Glomerular visceral epithelial cell (primary cell): ENCODE data around the gene INSL3.
"Not testable (repeated sequence)": the region's sequence is repeated elsewhere in the genome, so short reads cannot be mapped to it uniquely, and the experiment has no call there.

Source experiments
- DNase-seq: peaks from one replicate; pipeline ENCODE4 v3.0.0-alpha.2; 2016; ENCODE audit errors: extremely low spot score

Gene INSL3

GRCh38 chr19:17817668-17818363, 3.5 kb downstream of the INSL3 start:
- no peak for DNase-seq

GRCh38 chr19:17812099-17812498, 9.2 kb downstream of the INSL3 start:
- no peak for DNase-seq

GRCh38 chr19:17811681-17812080, 9.6 kb downstream of the INSL3 start:
- no peak for DNase-seq

GRCh38 chr19:17811103-17811502, 10.2 kb downstream of the INSL3 start:
- no peak for DNase-seq

- no peak for DNase-seq
Observed at GRCh38 chr19:17807731-17808316, 13.5 kb downstream of the INSL3 start.

- peak; percentile 16 for DNase-seq
Observed at GRCh38 chr19:17806945-17807344, 14.4 kb downstream of the INSL3 start.

- DNase-seq = no peak
Observed at GRCh38 chr19:17805427-17805826, 15.9 kb downstream of the INSL3 start.

- DNase-seq = no peak
Observed at GRCh38 chr19:17803264-17803896, 17.9 kb downstream of the INSL3 start.

GRCh38 chr19:17802137-17802858, 19.0 kb downstream of the INSL3 start:
- DNase-seq = no peak

- not testable (repeated sequence) for DNase-seq
Observed at GRCh38 chr19:17798599-17798998, 22.7 kb downstream of the INSL3 start.

GRCh38 chr19:17797424-17798201, 23.7 kb downstream of the INSL3 start:
- DNase-seq = peak; percentile 57

GRCh38 chr19:17796838-17797423, 24.4 kb downstream of the INSL3 start:
- DNase-seq = no peak

GRCh38 chr19:17796013-17796837, 25.1 kb downstream of the INSL3 start:
- no peak for DNase-seq

GRCh38 chr19:17795495-17795856, 25.8 kb downstream of the INSL3 start:
- DNase-seq = no peak

- peak; percentile 62 for DNase-seq
Observed at GRCh38 chr19:17794731-17795494, 26.4 kb downstream of the INSL3 start, which contains the start of gene B3GNT3. Gene B3GNT3, plus strand, starts transcription at chr19:17795138. Its CDS starts 12,670 bp downstream, at chr19:17807808.

- DNase-seq = no peak
Observed at GRCh38 chr19:17794412-17794730, 26.9 kb downstream of the INSL3 start.

- DNase-seq = no peak
Observed at GRCh38 chr19:17790059-17790780, 31.1 kb downstream of the INSL3 start.

- DNase-seq = no peak
Observed at GRCh38 chr19:17788632-17789031, 32.7 kb downstream of the INSL3 start.

- no peak for DNase-seq
Observed at GRCh38 chr19:17787274-17787913, 33.9 kb downstream of the INSL3 start.
